Measurements from ENCODE around the gene AKT1. TPM values are rescaled to one million over a fixed set of nuclear protein-coding genes. Genes with fewer than 3 reads are reported as not detected.

AKT1 gene
- polyA plus RNA-seq, 4 donors, result 105 to 150 (median 131) TPM

DNA sequence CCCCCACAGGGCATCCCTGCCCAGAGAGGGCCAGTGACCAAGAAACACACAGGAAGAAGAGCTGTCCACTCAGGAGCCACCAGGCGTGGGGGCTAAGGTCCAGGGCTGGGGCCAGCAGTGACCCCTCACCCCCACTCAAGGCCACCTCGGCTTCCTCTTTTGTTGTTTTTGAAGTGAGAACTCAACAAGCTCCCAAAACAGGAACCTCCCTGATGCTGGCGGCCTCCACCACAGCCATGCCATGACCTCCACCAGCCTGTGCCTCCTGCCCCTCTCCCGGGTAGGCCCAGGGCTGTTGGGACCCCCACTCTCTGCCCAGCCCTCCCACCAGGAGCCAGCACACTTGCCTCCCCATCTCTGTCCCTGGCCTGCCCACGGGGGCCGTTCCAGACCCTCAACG lies 7.8 kb downstream of the AKT1 start:
- no peak for DNase-seq (ENCODE audit: low read depth in 4 of 4, low spot score in 2 of 4)

DNA sequence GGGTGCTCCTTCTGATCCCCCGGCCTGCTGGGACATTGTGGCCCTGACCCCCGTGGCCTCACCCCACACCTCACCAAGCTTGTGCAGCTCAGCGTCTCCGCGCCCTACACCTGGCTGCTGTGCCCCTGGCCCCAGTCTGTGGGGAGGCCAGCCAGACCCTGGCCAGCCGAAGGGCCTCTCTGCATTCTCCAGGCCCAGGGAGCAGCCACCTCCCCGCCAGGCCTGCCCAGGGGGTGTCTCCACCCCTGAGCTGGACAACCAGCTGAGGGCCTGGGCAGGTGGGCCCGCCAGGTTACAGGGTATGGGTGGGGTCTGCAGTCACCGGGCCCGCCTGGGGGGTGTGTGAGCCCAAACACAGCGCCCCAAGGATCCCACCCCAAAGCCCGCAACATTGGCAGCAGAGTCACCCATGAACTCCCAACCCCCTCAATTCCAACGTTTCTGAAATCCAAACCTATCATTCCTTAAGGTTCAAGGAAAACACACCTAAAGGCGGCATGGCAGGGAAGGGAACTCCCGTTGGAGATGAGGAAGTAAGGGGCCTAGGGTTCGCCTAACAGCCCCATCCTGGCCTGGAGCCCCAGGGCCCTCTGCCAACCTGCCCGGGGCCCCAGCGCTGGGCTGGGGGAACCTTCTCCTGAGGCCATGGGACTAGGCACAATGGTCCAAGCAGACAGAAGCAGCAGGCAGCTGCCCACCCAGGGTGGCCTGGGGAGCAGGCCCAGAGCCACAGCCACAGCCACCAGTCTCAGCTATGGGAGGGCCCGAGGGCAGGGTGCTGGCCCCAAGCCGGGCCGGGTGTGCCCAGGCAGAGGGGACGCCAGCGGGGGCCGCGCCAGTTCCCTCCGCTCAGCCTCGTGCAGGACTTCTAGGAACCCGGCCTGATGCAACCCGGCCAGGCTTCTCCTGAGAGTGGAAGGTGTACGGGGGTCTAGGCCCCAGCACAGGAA lies 8.5 kb downstream of the AKT1 start:
- DNase-seq (ENCODE audit: low read depth in 4 of 4, low spot score in 2 of 4), result no peak

DNA sequence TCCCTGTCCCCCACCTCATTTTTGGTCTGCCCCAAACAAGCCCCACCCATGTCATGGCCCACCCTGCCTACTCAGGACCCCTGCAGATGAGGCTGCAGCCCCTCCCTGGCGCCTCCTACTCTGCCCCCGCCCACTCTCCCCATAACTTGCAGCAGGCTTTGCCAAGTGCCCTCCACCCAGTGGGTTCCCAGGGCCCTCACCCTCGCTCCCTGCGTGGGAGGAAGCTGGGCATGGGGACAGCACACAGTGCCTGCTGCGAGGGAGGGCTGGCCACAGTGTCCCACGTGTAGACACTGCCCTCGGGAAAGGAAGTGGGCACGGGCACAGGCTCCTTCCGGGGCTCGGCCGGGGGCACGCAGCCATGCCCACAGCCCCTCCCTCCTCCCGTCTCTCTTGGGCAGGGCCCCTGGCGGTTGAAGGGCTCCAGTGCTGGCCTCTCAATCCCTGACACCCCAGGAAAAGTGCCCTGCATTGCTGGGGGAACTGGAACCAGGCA lies 9.4 kb downstream of the AKT1 start:
- DNase-seq (ENCODE audit: low read depth in 4 of 4, low spot score in 2 of 4), result no peak

DNA sequence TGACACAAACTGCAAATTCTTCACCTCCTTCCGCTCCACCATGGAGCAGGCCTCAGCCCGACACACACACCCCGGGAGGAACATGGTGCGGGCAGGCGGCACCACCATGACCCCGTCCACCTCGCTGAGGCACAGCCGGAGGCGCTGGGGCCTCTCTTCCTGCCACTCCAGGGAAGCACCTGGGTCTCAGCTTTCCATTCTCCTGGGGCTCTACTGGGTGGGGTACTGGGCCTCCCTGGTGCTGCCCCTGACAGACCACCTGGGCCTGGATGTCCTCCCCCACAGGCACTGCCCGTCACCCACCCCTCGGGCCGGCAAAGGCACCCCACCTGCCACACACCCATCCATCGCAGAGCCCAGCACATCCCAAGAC lies 9.9 kb downstream of the AKT1 start:
- DNase-seq (ENCODE audit: low read depth in 4 of 4, low spot score in 2 of 4), result no peak

DNA sequence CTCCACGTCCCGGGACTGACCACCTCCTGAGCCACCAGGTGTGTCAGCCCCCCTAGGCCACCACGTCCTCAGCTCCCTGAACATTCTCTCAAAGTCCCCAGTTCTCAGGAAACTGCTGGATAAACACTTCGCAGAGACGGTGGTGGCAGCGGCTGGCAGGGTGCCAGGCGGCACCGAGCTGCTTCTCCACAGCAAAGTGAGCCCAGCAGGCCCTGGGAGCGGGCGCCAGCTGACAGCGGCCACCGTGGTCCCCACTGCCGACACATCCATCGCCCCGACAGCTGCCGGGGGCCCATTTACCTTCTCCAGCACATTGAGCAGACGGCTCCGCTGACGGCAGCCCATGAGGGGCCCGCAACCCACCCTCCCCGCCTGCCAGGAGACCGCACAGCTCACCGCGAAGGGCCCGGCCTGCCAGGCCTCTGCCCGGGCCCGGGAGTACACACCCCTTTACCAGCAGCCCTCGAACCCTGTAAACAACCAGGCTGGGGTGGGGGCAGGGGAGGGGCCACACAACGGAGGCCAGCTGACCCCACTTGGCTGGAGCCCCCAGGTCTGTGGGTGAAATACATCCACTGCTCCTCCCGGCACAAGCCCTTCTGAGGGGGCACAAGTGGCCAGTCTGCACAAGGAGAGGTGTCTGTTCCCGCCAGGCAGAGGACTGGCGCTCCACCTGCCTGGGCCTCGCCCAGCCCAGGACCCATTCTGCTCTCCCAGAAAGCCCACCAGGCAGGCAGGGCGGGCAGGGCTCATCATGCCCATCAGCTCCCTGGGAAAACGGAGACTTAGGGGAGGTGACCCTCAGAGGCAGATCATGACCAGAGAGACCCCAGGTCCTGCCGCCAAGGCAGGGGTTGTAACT lies 10.5 kb downstream of the AKT1 start:
- no peak for DNase-seq (ENCODE audit: low read depth in 4 of 4, low spot score in 2 of 4)

DNA sequence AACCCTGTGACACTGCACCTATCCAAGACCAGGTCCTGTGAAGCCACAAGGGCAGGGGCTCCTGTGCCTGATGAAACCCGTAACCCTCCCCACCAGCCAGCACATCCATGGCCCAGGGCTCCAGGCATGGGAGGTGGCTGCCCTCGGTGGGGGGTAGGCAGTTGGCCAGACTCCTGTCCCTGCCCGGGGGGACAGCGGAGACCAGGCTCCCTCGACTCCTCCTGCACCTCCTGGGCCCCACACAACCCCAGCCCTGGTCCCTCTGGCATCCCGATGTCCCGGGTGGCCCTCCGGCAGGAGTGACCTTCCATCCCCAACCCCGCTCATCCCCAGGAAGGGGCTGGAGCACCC lies 11.4 kb downstream of the AKT1 start:
- DNase-seq (ENCODE audit: low read depth in 4 of 4, low spot score in 2 of 4), result no peak

DNA sequence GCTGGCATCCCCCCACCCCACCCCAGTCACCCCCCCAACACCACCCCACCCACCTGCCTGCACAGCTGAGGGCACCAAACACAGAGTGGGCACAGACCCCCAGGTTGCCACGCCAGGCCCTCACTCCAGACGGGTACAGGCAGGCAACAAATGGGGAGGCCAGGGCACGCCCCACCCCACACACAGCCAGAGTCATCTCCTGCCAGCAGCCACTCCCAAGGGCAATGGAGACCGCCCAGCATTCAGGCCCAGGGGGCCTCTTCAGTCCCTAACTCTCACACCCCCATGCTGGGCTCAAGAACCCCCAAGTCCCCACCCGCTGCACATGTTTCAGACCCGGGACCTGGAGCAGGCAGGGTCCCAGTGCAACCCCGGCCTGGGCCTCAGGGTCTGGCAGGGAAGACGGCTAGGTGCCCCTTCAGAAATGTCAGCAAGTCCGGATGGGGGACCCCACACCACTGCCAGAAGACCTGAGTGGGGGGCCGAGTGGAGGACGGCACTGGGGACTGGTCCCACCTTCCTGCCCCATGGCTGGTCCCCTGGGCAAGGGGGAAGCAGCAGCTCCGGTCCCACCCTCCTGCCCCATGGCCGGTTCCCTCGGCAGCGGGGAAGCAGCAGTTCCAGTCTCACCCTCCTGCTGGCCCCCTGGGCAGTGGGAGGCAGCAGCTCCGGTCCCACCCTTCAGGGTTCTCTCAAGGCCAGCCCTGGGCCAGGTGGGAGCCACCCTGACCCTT lies 11.9 kb downstream of the AKT1 start:
- no peak for DNase-seq (ENCODE audit: low read depth in 4 of 4, low spot score in 2 of 4)

DNA sequence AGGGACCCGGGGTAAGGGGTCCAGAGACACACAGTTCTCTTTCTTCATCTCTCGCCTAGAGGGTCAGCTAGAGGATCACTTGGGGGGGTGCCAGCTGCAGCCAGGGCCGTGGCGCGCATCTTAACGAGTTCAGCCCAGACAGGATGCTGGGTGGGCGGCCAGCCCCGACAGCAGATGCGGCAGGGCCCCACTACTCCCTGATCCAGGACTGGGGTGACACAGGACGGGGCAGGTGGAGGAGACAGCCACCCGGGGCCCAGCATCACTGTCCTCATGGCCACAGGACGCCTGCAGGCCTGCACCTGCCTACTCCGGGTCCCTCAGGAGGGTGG lies 12.8 kb downstream of the AKT1 start:
- no peak for DNase-seq (ENCODE audit: low read depth in 4 of 4, low spot score in 2 of 4)

DNA sequence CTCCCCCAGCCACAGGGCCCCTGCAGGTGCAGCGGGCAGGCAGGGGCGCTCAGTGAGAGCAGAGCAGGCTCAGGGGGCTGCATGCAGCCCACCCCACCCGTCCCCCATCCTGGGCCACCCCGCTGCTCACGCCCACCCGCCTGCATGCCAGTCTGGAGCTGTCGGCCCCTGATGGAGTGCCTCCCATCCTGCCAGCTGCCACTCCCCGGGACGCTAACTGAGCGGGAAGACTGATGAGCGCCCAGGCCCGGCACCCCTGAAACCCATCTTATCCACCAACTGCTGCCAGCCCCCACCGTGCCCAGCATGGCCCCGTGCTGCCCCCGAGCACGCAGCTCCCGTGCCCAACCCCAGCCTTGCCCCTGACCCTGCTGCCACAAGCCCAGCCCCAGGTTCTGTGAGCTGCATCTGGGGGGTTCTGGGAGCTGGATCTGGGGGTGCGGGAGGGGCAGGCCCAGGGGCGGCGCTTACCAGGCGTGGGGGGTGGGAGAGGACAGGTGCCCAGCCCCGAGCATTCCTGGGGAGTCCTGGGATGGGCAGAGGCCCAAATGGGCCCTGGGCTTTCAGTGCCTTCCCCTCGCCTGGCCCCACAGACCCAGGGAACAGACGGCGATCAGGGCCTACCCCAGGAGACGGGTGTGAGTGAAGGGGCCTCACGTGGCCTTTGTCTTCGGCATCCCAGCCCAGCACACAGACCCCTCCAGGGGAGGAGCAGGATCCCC lies 13.3 kb downstream of the AKT1 start:
- DNase-seq (ENCODE audit: low read depth in 4 of 4, low spot score in 2 of 4), result no peak

DNA sequence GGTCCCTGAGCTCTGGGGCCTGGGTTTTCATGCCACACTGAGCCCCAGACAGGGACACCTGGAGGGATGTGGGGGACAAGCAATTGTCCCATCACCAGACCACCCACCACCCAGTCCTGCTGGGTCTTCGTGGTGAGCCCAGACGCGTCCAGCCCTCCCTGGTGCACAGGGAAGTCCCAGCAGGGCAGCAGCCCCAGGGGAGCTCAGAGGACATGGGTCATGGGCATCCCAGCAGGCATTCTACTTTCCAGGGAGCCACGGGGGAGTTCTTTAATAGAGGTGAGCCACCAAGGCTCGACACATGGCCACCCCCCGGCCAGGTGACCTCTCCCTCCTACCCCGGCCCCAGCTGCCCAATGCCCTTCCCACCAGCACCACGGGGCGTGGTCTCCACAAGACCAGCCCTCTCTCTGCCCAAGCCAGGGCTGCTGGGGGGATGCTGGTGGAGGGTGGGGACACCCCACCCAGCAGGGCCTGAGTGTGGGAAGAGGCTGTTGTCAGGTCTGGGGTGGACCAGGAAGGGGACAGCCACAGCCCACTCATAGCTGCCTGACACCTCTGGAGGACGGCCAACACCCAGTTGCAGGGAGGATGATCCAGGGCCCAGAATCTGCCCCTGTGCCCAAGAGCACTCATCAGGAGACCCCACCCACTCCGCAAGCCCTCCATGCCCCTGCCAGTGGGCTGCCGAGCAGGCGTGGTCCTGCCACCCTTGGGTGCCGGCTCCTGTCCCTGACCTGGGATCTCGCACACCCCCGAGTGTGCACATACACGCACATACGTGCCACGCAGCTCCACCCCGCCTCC lies 14.1 kb downstream of the AKT1 start:
- DNase-seq (ENCODE audit: low read depth in 4 of 4, low spot score in 2 of 4), result no peak

DNA sequence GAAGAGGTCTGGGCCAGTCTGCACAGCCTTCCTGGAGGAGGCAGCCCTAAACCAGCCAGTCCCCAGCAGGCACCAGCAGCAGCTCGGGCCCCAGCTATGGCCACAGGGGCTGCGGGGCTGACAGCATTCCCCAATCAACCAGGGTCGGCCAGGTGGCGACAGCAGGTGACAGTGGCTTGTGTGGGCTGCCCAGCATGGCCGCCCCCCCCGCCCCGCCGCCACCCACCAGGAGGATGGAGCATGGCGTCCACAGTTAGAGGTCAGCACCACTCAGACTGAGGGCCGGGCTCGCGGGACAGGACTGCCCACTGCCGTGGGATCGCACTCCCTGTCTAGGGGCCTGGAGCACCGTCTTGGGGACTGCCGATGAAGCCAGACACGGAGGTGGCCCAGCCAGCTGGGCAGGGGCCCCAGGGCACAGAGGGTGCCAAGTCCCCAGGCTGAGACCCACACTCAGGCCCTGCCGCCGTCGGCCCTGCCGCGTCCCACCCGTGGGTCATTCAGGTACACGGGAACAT lies 15.0 kb downstream of the AKT1 start:
- DNase-seq (ENCODE audit: low read depth in 4 of 4, low spot score in 2 of 4), result no peak

DNA sequence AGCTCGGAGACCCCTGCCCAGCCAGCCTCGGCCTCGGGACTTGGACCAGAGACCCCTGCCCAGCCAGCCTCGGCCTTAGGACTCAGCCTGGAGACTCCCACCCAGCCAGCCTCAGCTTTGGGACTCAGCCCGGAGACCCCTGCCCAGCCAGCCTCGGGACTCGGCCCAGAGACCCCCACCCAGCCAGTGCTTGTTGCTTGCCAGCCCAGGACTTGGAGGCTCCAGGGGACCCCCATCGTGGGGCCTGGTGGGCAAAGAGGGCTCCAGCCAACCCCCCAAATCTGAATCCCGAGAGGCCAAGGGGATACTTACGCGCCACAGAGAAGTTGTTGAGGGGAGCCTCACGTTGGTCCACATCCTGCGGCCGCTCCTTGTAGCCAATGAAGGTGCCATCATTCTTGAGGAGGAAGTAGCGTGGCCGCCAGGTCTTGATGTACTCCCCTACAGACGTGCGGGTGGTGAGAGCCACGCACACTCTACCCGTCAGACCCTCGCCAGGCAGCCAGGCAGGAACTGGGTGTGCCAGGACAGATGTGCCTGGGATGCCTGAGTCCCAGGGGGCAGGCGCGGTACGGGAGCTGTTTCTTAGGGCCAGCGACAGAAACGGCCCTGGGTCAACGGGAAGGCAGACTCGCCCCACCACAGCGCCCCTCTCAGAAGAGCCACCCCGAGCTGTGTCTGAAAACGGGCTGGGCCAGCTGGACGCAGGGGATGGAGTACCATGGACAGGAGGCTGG lies 15.6 kb downstream of the AKT1 start:
- no peak for DNase-seq (ENCODE audit: low read depth in 4 of 4, low spot score in 2 of 4)

DNA sequence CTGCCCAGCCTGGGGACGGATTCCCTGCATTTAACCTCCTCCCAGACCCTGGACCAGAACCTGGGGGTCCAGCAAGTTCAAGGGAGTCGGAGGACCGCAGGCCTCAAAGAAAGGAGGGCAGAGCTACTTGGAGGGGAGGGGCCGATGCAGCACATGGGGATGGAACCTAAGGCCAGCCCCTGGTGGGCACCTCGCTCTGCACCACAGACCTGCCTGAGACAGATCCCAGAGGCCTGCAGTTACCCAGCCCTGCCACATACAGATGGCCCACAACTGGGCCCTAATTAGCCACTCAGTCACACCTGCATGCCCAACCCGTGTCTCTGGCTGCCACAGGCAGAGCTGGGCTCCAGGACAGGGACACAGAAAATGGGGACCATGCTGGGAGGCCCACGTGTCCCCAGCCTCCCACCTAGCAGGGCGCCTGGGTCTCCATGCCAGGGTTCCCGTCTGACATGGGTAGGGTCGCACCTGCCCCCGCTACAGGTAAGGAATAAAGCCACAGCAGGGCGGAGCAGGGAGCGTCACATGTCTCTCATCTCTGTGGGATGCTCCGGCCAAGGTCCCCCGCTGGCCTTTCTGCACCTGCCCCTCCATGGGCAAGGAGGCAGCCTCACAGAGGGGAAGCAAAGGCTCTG lies 16.7 kb downstream of the AKT1 start:
- DNase-seq (ENCODE audit: low read depth in 4 of 4, low spot score in 2 of 4), result no peak

DNA sequence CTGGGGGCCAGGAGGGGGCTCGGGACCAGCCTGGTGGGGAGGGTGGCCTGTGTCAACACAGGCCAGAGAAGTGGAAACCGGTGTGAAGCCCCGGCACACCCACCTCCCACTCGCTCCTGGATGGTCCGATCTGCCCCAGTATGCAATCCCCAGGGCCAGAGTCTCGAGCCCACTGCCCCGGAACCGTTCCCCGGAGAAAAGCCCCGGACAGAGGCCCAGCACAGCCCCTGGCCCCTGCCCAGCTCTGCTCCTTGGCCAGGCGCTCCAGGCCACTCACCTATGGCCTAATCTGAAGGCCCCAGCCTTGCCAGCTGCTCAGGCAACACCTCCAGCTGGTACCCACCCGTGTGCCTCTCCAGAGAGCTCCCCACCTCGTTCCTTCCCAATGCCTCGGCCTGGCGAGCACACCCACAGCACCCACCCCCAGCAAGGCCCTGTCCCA lies 17.7 kb downstream of the AKT1 start:
- no peak for DNase-seq (ENCODE audit: low read depth in 4 of 4, low spot score in 2 of 4)

DNA sequence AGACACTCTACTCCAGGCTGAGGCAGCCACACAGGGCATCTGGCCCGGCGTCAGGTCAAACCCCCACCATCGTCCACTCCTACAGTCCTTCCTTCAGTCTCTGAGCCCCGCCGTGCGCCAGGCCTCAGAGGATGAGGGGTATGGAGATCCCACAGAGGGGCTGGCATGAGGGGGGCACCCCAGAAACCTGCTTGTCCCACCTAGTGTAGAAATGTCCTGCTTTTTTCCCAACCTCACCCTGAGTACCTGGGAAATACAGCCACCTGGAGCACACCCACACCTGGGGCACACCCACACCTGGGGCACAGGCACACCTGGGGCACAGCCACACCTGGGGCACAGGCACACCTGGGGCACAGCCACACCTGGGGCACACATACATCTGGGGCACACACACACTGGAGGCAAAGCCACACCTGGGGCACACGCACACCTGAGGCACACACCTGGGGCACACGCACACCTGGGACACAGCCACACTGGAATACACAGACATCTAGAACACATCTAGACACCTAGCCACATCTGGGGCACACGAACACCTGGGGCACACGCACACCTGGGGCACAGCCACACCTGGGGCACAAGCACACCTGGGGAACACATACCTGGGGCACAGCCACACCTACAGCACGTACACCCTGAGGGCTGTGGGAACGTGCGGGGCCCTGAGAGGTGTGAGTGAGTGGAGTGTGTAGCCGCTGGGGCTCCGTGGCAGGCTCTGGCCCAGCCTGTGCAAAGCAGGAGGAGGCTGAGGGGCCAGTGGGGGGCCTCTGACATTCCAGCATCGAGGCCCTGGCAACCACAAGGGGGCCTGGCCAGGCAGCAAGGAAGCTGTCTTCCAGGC lies 18.4 kb downstream of the AKT1 start:
- no peak for DNase-seq (ENCODE audit: low read depth in 4 of 4, low spot score in 2 of 4)

DNA sequence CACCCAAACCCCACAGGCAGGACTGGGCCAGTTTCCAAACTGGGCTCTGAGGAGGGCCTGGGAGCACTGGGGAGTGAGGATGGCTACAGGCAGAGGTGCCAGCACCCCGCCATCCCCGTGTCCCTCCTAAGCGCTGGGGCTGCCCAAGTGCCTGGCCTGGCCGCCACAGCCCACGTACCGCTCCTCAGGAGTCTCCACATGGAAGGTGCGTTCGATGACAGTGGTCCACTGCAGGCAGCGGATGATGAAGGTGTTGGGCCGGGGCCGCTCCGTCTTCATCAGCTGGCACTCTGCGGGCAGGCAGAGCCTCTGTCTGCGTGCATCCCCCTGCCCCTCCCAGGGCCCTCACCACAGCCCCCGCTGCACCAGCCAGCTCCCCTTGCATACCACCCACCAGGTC lies 19.1 kb downstream of the AKT1 start:
- DNase-seq (ENCODE audit: low read depth in 4 of 4, low spot score in 2 of 4), result no peak

DNA sequence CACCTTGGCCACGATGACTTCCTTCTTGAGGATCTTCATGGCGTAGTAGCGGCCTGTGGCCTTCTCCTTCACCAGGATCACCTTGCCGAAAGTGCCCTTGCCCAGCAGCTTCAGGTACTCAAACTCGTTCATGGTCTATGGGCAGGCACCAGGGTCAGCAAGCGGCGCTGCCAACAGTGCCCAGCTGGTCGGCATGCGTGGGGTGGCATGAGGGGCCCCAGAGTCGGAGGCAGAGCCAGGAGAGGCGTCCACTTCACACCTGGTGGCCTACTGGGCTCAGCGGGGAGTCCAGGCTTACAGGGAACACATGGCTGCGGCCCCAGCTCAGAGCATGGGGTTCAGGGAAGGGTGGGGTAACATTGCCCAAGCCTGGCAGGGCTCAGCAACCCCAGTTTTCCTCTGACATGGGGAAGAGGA lies 20.5 kb downstream of the AKT1 start:
- no peak for DNase-seq (ENCODE audit: low read depth in 4 of 4, low spot score in 2 of 4)

Measured in left renal cortex interstitium (tissue), 4 donors.